Gastrocnemius medialis (tissue), 4 donors: ENCODE data around the gene SNX32.

Experiments
- CTCF ChIP-seq, 5 experiments: fragments of 450-650 bp in 3 of 5; fragments of 200-600 bp in 2 of 5; sonication (generic) in 2 of 5; IDR thresholded peaks in 4 of 5; conservative IDR thresholded peaks in 1 of 5; 1 replicate in 4 of 5; 2 replicates in 1 of 5; pipeline ENCODE4 v1.5.1; 2016 to 2019; ENCODE audit warnings: antibody characterized with exemption in 5 of 5, mild to moderate bottlenecking in 3 of 5, moderate library complexity in 3 of 5
- POLR2A ChIP-seq, 2 donors: fragments of 450-650 bp; IDR thresholded peaks; one replicate each; pipeline ENCODE4 v1.6.1; 2017; ENCODE audit warnings: antibody characterized with exemption in 2 of 2, mild to moderate bottlenecking in 2 of 2, moderate library complexity in 2 of 2

GRCh38 chr11:65870307-65870658 is 36.5 kb downstream of the SNX32 start:
- TF ChIP-seq CTCF (IDR thresholded peaks at IDR 0.05 in 4 of 5, conservative IDR thresholded peaks at IDR 0.05 in 1 of 5) (no peak), POLR2A (IDR thresholded peaks at IDR 0.05) (no peak)
